A549 (cell line): ENCODE measurements around the gene ADPRS. TPM values are rescaled to one million over a fixed set of nuclear protein-coding genes. Genes with fewer than 3 reads are reported as not detected.

ENCODE experiments used
- ATAC-seq, 2 experiments: fragments of 200-7000 bp in 1 of 2; fragments of >200 bp in 1 of 2; cut with Nextera tagmentation in 1 of 2; cut with Tn5 transposase in 1 of 2; 3 replicates each; pipeline versions ENCODE4 v1.8.0 to v1.9.1; 2018 to 2020; ENCODE audit warnings: mild to moderate bottlenecking in 1 of 2, moderate library complexity in 1 of 2
- CTCF ChIA-PET: fragments of 300-600 bp; sonication (Branson Sonifier 250); formaldehyde crosslinking; extraction: SDS; loops from one replicate; lab custom pipeline; 2021; ENCODE audit warnings: antibody characterized with exemption, inconsistent platforms; lab: Yijun Ruan, JAX
- POLR2A ChIA-PET: fragments of 350-600 bp; formaldehyde crosslinking; extraction: SDS; loops from one replicate; lab custom pipeline; 2021; ENCODE audit warnings: antibody characterized with exemption, inconsistent platforms; lab: Yijun Ruan, JAX
- DNase-seq, 2 experiments: peaks; one replicate each; pipeline versions ENCODE4 v3.0.0 to v3.0.0-alpha.2; 2011 to 2016; ENCODE audit warnings: low read depth in 1 of 2, low spot score in 1 of 2
- FAIRE-seq: peaks from 2 replicates; lab custom pipeline; 2011; peaks lifted over from hg19 to GRCh38; lab: Jason Lieb, UNC
- H3K27ac ChIP-seq, 2 experiments: fragments of >200 bp; sonication (Bioruptor Twin); formaldehyde crosslinking; 3 replicates each; pipeline ENCODE4 v1.5.1; 2016 to 2017
- H3K4me1 ChIP-seq: fragments of >200 bp; sonication (Bioruptor Twin); formaldehyde crosslinking; 3 replicates; pipeline ENCODE4 v1.6.1; 2016
- H3K4me2 ChIP-seq: fragments of >200 bp; sonication (Bioruptor Twin); formaldehyde crosslinking; 3 replicates; pipeline ENCODE4 v1.6.1; 2016
- H3K4me3 ChIP-seq: fragments of >200 bp; sonication (Bioruptor Twin); formaldehyde crosslinking; 3 replicates; pipeline ENCODE4 v1.5.1; 2016
- H3K9me3 ChIP-seq: fragments of >200 bp; sonication (Bioruptor Twin); formaldehyde crosslinking; 3 replicates; pipeline ENCODE4 v1.6.1; 2016
- BCL3 ChIP-seq: fragments of >200 bp; sonication (Bioruptor Twin); formaldehyde crosslinking; IDR thresholded peaks from 3 replicates; pipeline ENCODE4 v1.6.1; 2016
- CBX8 ChIP-seq: fragments of 200-600 bp; sonication (generic); IDR thresholded peaks from 2 replicates; pipeline ENCODE4 v1.6.1; 2016
- CHD2 ChIP-seq: fragments of 150-350 bp; IDR thresholded peaks from 2 replicates; pipeline ENCODE4 v1.6.1; 2014; ENCODE audit warnings: low read length; ENCODE audit not compliant: partially characterized antibody
- CHD4 ChIP-seq: fragments of 200-600 bp; sonication (generic); IDR thresholded peaks from 2 replicates; pipeline ENCODE4 v1.6.1; 2016; ENCODE audit warnings: antibody characterized with exemption, mild to moderate bottlenecking, borderline replicate concordance
- E2F6 ChIP-seq: IDR thresholded peaks from 2 replicates; pipeline ENCODE4 v1.6.1; 2012; ENCODE audit warnings: low read depth, borderline replicate concordance
- EHF ChIP-seq: fragments of 250-450 bp; sonication (Bioruptor Pico); IDR thresholded peaks from 2 replicates; pipeline ENCODE4 v1.5.0; 2020; ENCODE audit warnings: mild to moderate bottlenecking
- EHMT2 ChIP-seq: fragments of 200-600 bp; sonication (generic); IDR thresholded peaks from 2 replicates; pipeline ENCODE4 v1.6.1; 2016; ENCODE audit warnings: antibody characterized with exemption, low read depth, mild to moderate bottlenecking, moderate library complexity
- EP300 ChIP-seq, 2 experiments: fragments of >200 bp; sonication (Bioruptor Twin); formaldehyde crosslinking; IDR thresholded peaks; 2 replicates in 1 of 2; 3 replicates in 1 of 2; pipeline ENCODE4 v1.6.1; 2016 to 2017
- ESRRA ChIP-seq: fragments of 150-350 bp; IDR thresholded peaks from 2 replicates; pipeline ENCODE4 v1.6.1; 2014; ENCODE audit warnings: mild to moderate bottlenecking, low read length, borderline replicate concordance
- FOSB ChIP-seq: fragments of 250-450 bp; sonication (Bioruptor Pico); IDR thresholded peaks from 2 replicates; pipeline ENCODE4 v1.5.0; 2020; ENCODE audit warnings: mild to moderate bottlenecking, moderate library complexity
- FOXS1 ChIP-seq: fragments of 250-450 bp; sonication (Bioruptor Pico); IDR thresholded peaks from 2 replicates; pipeline ENCODE4 v1.5.0; 2020; ENCODE audit warnings: mild to moderate bottlenecking, moderate library complexity
- HOXB5 ChIP-seq: fragments of 250-450 bp; sonication (Bioruptor Pico); IDR thresholded peaks from 2 replicates; pipeline ENCODE4 v1.5.0; 2020; ENCODE audit warnings: mild to moderate bottlenecking, moderate library complexity
- JUN ChIP-seq, 2 experiments: fragments of >200 bp; sonication (Bioruptor Twin); formaldehyde crosslinking; IDR thresholded peaks; 2 replicates in 1 of 2; 3 replicates in 1 of 2; pipeline ENCODE4 v1.6.1; 2016 to 2017
- JUNB ChIP-seq: fragments of >200 bp; sonication (Bioruptor Twin); formaldehyde crosslinking; IDR thresholded peaks from 2 replicates; pipeline ENCODE4 v1.6.1; 2016
- KDM1A ChIP-seq: fragments of 200-600 bp; sonication (generic); IDR thresholded peaks from 2 replicates; pipeline ENCODE4 v1.6.1; 2016; ENCODE audit warnings: low read depth, mild to moderate bottlenecking
- KDM5A ChIP-seq: fragments of 200-600 bp; sonication (generic); IDR thresholded peaks from 2 replicates; pipeline ENCODE4 v1.6.1; 2016; ENCODE audit warnings: antibody characterized with exemption, mild to moderate bottlenecking
- MAX ChIP-seq: IDR thresholded peaks from 2 replicates; pipeline ENCODE4 v1.6.1; 2012
- NPAS2 ChIP-seq: fragments of 250-450 bp; sonication (Bioruptor Pico); IDR thresholded peaks from 2 replicates; pipeline ENCODE4 v1.8.0; 2022; ENCODE audit warnings: mild to moderate bottlenecking, moderate library complexity, borderline replicate concordance
- PHF8 ChIP-seq: fragments of 200-600 bp; sonication (generic); IDR thresholded peaks from 2 replicates; pipeline ENCODE4 v1.6.1; 2016; ENCODE audit warnings: low read depth, mild to moderate bottlenecking, antibody characterized with exemption, moderate library complexity, borderline replicate concordance
- POLR2AphosphoS2 ChIP-seq: conservative IDR thresholded peaks from 2 replicates; pipeline ENCODE4 v1.6.1; 2012; ENCODE audit warnings: low read length, improper control_type of control experiment, inconsistent platforms
- RARB ChIP-seq: fragments of 250-450 bp; sonication (Bioruptor Pico); IDR thresholded peaks from 2 replicates; pipeline ENCODE4 v1.8.0; 2021; ENCODE audit warnings: mild to moderate bottlenecking, moderate library complexity
- RNF2 ChIP-seq: fragments of 200-600 bp; sonication (generic); IDR thresholded peaks from 2 replicates; pipeline ENCODE4 v1.6.1; 2016; ENCODE audit warnings: low read depth, mild to moderate bottlenecking, antibody characterized with exemption, moderate library complexity, borderline replicate concordance
- SREBF2 ChIP-seq: fragments of 450-650 bp; IDR thresholded peaks from 2 replicates; pipeline ENCODE4 v1.6.1; 2014; ENCODE audit warnings: mild to moderate bottlenecking, moderate library complexity
- TFCP2L1 ChIP-seq: fragments of 250-450 bp; sonication (Bioruptor Pico); IDR thresholded peaks from 2 replicates; pipeline ENCODE4 v1.5.0; 2021; ENCODE audit warnings: mild to moderate bottlenecking
- TP53 ChIP-seq: fragments of 250-450 bp; sonication (Bioruptor Pico); IDR thresholded peaks from 2 replicates; pipeline ENCODE4 v1.5.0; 2021; ENCODE audit warnings: mild to moderate bottlenecking, moderate library complexity
- USF2 ChIP-seq: fragments of 450-650 bp; IDR thresholded peaks from 2 replicates; pipeline ENCODE4 v1.6.1; 2014; ENCODE audit warnings: antibody characterized with exemption
- ZFP36 ChIP-seq: fragments of 450-650 bp; IDR thresholded peaks from 2 replicates; pipeline ENCODE4 v1.6.1; 2014; ENCODE audit warnings: borderline replicate concordance; ENCODE audit not compliant: partially characterized antibody
- WGBS: methylation state at CpG from one replicate; pipeline ENCODE4 v1.1.6; 2017; ENCODE audit errors: missing lambda C conversion rate; 5-methylcytosine and 5-hydroxymethylcytosine counted together
- polyA plus RNA-seq, 4 experiments: library from polyadenylated mRNA; depleted of rRNA in 3 of 4; stranded (reverse); fragments of >200 nt; fragmentation: RNase III in 1 of 4; extraction: RNeasy Plus Mini Kit Qiagen cat#74134 plus additional on column Dnase treatment in 1 of 4; gene quantifications; 2 replicates in 3 of 4; 3 replicates in 1 of 4; pipeline ENCODE4 v1.2.3, GENCODE V29; 2011 to 2017
- TF ChIP-seq, protein P1 (sequence below): IDR thresholded peaks from 2 replicates; pipeline ENCODE4 v1.6.1; 2012
- TF ChIP-seq, protein P2 (sequence below): fragments of 250-450 bp; sonication (Bioruptor Pico); IDR thresholded peaks from 2 replicates; pipeline ENCODE4 v1.5.0; 2021; ENCODE audit warnings: mild to moderate bottlenecking, moderate library complexity, borderline replicate concordance
- TF ChIP-seq, protein P3 (sequence below): fragments of 250-450 bp; sonication (Bioruptor Pico); IDR thresholded peaks from 2 replicates; pipeline ENCODE4 v1.5.0; 2020; ENCODE audit warnings: low read depth, mild to moderate bottlenecking, moderate library complexity

Gene ADPRS
- polyA plus RNA-seq, 2 of the 4 experiments (the other 2 are of a cell fraction) = 14.6 to 15.2 TPM

DNA sequence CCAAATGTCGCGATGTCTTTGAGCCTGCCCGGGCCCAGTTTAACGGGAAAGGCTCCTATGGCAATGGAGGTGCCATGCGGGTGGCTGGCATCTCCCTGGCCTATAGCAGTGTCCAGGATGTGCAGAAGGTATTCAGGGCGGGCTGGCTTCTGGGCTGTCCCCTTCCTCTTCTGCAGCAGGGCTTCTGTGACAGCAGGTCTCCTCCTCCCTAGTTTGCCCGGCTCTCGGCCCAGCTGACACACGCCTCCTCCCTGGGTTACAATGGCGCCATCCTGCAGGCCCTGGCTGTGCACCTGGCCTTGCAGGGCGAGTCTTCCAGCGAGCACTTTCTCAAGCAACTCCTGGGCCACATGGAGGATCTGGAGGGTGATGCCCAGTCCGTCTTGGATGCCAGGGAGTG lies 3.0 kb downstream of the ADPRS start:
- peaks cover 6% of the 10 kb centered on the region for H3K4me1 ChIP-seq
- CTCF ChIA-PET = interaction anchor here (1.8 kb wide), 1 partner anchor 43 kb away, joined by 9 read pairs; no protein-coding TSS in a partner anchor
- no peak for ATAC-seq
- POLR2A ChIA-PET = no interaction called here
- no peaks in the 10 kb centered on the region for H3K9me3 ChIP-seq
- H3K4me2 ChIP-seq = no peak overlapping the region
- TF ChIP-seq EHF (no peak), KDM1A (no peak), TP53 (CRISPR knock-in tag) (no peak), RNF2 (no peak), BCL3 (no peak), EP300 (IDR thresholded peaks at IDR 0.05) (no peak), CHD2 (no peak), SREBF2 (no peak), NPAS2 (CRISPR knock-in tag) (no peak), CHD4 (no peak), FOSB (no peak), RARB (CRISPR knock-in tag) (no peak), ZFP36 (no peak), HOXB5 (CRISPR knock-in tag) (no peak), KDM5A (no peak), FOXS1 (CRISPR knock-in tag) (no peak), CBX8 (no peak)
- TF ChIP-seq, protein P1, sequence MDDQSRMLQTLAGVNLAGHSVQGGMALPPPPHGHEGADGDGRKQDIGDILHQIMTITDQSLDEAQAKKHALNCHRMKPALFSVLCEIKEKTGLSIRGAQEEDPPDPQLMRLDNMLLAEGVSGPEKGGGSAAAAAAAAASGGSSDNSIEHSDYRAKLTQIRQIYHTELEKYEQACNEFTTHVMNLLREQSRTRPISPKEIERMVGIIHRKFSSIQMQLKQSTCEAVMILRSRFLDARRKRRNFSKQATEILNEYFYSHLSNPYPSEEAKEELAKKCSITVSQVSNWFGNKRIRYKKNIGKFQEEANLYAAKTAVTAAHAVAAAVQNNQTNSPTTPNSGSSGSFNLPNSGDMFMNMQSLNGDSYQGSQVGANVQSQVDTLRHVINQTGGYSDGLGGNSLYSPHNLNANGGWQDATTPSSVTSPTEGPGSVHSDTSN = no peak
- DNase-seq = no peak
- no peak for FAIRE-seq
- H3K4me3 ChIP-seq = no peak overlapping the region
- H3K27ac ChIP-seq = no peak overlapping the region
- 93% methylated on average over 13 of the region's 13 CpGs for WGBS

DNA sequence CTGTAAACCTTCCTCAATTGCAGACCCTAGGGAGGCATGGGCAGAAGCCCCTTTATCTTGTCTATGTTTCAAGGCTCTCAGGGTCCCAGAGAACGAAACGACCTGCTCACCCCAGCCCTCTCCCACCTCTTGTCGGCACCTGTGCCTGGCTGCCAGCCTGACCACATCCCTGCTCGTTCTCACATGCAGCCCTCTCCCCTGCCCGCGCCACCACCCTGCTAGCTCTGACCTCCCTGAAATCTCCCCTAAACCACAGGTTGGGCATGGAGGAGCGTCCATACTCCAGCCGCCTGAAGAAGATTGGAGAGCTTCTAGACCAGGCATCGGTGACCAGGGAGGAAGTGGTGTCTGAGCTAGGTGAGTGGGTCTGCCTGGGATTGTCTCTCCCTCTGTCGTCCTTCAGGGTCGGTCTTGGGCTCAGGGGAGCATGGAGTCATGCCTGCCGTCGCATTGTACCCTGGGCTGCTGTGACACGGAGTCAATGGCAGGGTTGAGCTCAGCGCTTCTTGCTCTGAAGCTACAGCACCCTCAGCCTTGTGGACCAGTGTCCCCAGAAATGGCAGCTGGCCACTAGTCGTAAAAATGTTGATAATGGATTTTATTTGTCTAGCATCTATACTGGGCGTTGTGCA lies 3.6 kb downstream of the ADPRS start:
- no peak for DNase-seq
- 87% methylated on average over 13 of the region's 17 CpGs for WGBS

More for the DNA sequence above, 3.6 kb downstream of the ADPRS start:
- no peak overlapping the region for H3K27ac ChIP-seq
- CTCF ChIA-PET = interaction anchor here (1.2 to 1.8 kb wide), 2 partner anchors 42 to 193 kb away, joined by 3 to 9 read pairs; no protein-coding TSS in a partner anchor
- ATAC-seq (no peak), FAIRE-seq (no peak)
- peaks cover 6% of the 10 kb centered on the region for H3K4me1 ChIP-seq
- no peaks in the 10 kb centered on the region for H3K9me3 ChIP-seq
- POLR2A ChIA-PET = no interaction called here
- H3K4me3 ChIP-seq = no peak overlapping the region
- H3K4me2 ChIP-seq = no peak overlapping the region
- no peak for TF ChIP-seq POLR2AphosphoS2
- no peak for TF ChIP-seq JUNB
- TF ChIP-seq EHMT2 = no peak
- TF ChIP-seq EHF = no peak
- TF ChIP-seq RNF2 = no peak
- no peak for TF ChIP-seq USF2
- no peak for TF ChIP-seq ESRRA
- TF ChIP-seq, protein P2, sequence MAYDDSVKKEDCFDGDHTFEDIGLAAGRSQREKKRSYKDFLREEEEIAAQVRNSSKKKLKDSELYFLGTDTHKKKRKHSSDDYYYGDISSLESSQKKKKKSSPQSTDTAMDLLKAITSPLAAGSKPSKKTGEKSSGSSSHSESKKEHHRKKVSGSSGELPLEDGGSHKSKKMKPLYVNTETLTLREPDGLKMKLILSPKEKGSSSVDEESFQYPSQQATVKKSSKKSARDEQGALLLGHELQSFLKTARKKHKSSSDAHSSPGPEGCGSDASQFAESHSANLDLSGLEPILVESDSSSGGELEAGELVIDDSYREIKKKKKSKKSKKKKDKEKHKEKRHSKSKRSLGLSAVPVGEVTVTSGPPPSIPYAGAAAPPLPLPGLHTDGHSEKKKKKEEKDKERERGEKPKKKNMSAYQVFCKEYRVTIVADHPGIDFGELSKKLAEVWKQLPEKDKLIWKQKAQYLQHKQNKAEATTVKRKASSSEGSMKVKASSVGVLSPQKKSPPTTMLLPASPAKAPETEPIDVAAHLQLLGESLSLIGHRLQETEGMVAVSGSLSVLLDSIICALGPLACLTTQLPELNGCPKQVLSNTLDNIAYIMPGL = no peak
- TF ChIP-seq PHF8 = no peak
- TF ChIP-seq, protein P3, sequence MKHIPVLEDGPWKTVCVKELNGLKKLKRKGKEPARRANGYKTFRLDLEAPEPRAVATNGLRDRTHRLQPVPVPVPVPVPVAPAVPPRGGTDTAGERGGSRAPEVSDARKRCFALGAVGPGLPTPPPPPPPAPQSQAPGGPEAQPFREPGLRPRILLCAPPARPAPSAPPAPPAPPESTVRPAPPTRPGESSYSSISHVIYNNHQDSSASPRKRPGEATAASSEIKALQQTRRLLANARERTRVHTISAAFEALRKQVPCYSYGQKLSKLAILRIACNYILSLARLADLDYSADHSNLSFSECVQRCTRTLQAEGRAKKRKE (CRISPR knock-in tag) = no peak
- no peak for TF ChIP-seq JUN (IDR thresholded peaks at IDR 0.05)
- TF ChIP-seq MAX = no peak
- no peak for TF ChIP-seq CHD4
- no peak for TF ChIP-seq E2F6
- TF ChIP-seq TFCP2L1 (CRISPR knock-in tag) = no peak
